Esophagus (tissue), 2 donors: ENCODE measurements around the gene ASB9. TPM values are rescaled to one million over a fixed set of nuclear protein-coding genes. Genes with fewer than 3 reads are reported as not detected.

Experiments used
- H3K27ac ChIP-seq, 2 donors: one replicate each; pipeline ENCODE4 v1.5.1; 2013; ENCODE audit warnings: low read depth in 2 of 2, mild to moderate bottlenecking in 2 of 2, inconsistent platforms in 1 of 2, low read length in 1 of 2, moderate library complexity in 1 of 2
- H3K27me3 ChIP-seq, 2 donors: one replicate each; pipeline ENCODE4 v1.6.1; 2013; ENCODE audit warnings: low read length in 2 of 2, control low read depth in 1 of 2, mild to moderate bottlenecking in 1 of 2; ENCODE audit not compliant: insufficient read depth in 2 of 2, control insufficient read depth in 1 of 2
- H3K36me3 ChIP-seq, 2 donors: one replicate each; pipeline ENCODE4 v1.6.1; 2013; ENCODE audit warnings: low read length in 1 of 2; ENCODE audit not compliant: control insufficient read depth in 2 of 2, insufficient read depth in 2 of 2
- H3K4me1 ChIP-seq, 2 donors: one replicate each; pipeline ENCODE4 v1.6.1; 2013; ENCODE audit warnings: low read length in 1 of 2; ENCODE audit not compliant: control insufficient read depth in 2 of 2, insufficient read depth in 2 of 2
- H3K4me3 ChIP-seq, 2 donors: one replicate each; pipeline ENCODE4 v1.5.1; 2013; ENCODE audit warnings: low read length in 2 of 2, mild to moderate bottlenecking in 2 of 2, low read depth in 1 of 2, moderate library complexity in 1 of 2
- H3K9me3 ChIP-seq, 2 donors: one replicate each; pipeline ENCODE4 v1.6.1; 2013; ENCODE audit warnings: mild to moderate bottlenecking in 2 of 2, low read depth in 1 of 2, low read length in 1 of 2, moderate library complexity in 1 of 2; ENCODE audit not compliant: control insufficient read depth in 2 of 2, insufficient read depth in 1 of 2
- WGBS, 2 donors: extraction: QIAGEN DNeasy Blood & Tissue Kit; methylation state at CpG; one replicate each; pipeline ENCODE4 v1.1.7; 2013; 5-methylcytosine and 5-hydroxymethylcytosine counted together
- polyA plus RNA-seq, 2 donors: library from polyadenylated mRNA; stranded (reverse); fragments of 200-250 nt; gene quantifications; one replicate each; pipeline ENCODE4 v1.2.3, GENCODE V29; 2013
- donor health status: healthy with polysubstance abuse.
- donor health status: Bipolar disorder and iron deficiency.

The ASB9 gene
- polyA plus RNA-seq, 2 donors = 0.65 to 0.88 TPM

DNA sequence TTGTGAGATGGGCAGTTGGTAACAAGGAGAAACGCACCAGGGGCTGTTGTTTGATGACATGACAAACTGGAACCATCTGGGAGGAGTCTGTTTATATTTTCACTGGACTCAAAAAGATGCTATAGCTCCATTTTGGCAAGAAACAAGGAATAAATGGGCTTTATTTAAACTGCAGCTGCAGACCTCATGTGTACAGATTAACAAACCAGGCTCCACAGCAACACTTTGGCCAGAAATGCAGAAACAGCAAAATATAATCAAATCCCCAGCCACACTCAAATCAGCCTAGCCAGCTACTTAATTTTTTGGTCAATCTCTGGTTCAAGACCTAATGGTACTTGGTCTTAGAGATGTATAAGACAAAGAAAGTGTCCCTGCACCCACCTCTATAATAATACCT is 52.7 kb downstream of the ASB9 start:
- Histone ChIP-seq H3K36me3 (no peaks in the 10 kb centered on the region), H3K27ac (no peak overlapping the region), H3K4me1 (no peaks in the 10 kb centered on the region), H3K9me3 (no peaks in the 10 kb centered on the region), H3K27me3 (no peaks in the 10 kb centered on the region), H3K4me3 (no peak overlapping the region)
- 42 to 47% methylated on average over 1 of the region's 1 CpG for WGBS, 2 donors

DNA sequence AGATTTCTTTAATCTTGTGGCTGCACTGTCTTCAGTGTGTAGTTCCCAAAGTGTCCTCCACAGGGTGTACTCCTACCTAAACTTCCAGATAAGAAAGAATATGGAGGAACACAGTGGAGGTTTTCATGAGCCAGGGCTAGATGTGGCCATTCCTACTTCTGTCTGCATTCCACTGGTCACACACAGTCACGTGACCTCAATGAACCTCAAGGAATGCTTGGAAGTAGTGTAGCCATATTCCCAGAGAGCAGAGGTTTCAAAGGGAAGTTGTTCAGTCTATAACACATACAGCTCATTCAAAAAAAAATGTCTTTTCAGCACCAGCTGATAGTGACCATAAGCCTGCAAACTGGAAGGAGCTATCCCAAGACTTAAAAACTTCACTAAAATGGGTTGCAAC is 53.6 kb downstream of the ASB9 start:
- Histone ChIP-seq H3K4me1 (no peaks in the 10 kb centered on the region), H3K4me3 (no peak overlapping the region), H3K27me3 (no peaks in the 10 kb centered on the region), H3K36me3 (no peaks in the 10 kb centered on the region), H3K27ac (no peak overlapping the region), H3K9me3 (no peaks in the 10 kb centered on the region)
- 63 to 89% methylated on average over 1 of the region's 1 CpG for WGBS, 2 donors

DNA sequence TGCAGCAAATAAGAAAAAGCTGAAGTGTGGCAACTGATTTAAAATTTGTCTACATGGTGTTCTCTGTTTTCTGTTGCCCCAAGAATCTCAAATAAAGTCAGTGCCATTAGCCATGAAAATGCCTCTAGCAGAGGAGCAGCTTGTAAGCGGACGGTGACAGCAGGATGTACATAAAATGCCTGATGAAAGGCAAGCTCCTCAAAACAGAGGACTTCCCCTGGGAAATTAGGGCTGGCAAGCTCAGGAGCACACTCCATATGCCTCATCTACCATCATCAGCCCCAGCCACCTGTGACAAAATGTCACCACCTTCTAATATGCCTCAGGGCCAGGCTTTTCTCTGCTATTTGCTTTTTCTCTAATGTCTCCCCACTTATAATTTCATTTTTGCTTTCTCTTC is 54.5 kb downstream of the ASB9 start:
- H3K27ac ChIP-seq = no peak overlapping the region

DNA sequence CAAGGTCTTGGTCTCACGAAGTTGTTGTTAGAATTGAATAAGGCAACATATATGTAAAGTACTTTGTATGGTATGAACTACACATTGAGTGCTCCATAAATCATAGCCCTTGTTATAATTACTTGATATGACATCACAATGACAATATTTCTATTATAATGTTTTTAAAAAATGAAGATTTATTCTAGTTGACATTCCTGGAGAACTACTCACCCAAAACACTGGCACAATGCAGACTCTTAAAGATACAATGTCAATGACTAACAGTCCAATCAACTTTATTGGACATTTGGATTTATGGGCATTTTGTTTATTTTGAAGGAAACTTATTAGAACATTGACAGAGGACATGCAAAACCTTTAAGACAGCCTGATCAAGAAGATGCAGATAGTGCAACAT is 55.3 kb downstream of the ASB9 start:
- WGBS, 2 donors = 60 to 67% methylated on average over 1 of the region's 1 CpG
- Histone ChIP-seq H3K9me3 (no peaks in the 10 kb centered on the region), H3K4me1 (no peaks in the 10 kb centered on the region), H3K27ac (no peak overlapping the region), H3K36me3 (no peaks in the 10 kb centered on the region), H3K4me3 (no peak overlapping the region), H3K27me3 (no peaks in the 10 kb centered on the region)

More for the DNA sequence above, 54.5 kb downstream of the ASB9 start:
- no peaks in the 10 kb centered on the region for H3K9me3 ChIP-seq
- H3K4me1 ChIP-seq = no peaks in the 10 kb centered on the region
- 80 to 94% methylated on average over 2 of the region's 2 CpGs for WGBS, 2 donors
- no peak overlapping the region for H3K4me3 ChIP-seq
- H3K27me3 ChIP-seq = no peaks in the 10 kb centered on the region
- H3K36me3 ChIP-seq = no peaks in the 10 kb centered on the region

DNA sequence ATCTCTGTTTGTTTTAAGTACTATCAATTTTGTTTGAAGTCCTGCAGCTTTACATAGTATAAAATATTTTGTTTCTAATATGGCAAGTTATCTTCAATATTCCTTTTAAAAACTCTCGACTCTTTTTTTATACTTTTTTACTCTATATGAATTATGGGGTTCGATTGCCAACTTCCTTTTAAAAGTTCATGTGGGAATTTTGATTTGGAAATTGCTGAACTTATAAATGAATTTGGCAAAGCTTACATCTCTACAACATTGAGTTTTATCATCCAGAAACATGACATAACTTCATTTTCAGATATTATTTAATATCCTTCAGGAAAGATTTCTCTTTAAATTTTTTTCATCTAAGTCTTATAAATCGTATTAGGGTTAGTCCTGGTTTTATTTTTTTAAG is 60.8 kb downstream of the ASB9 start:
- H3K9me3 ChIP-seq = no peaks in the 10 kb centered on the region
- no peaks in the 10 kb centered on the region for H3K27me3 ChIP-seq
- H3K36me3 ChIP-seq = no peaks in the 10 kb centered on the region
- H3K4me1 ChIP-seq = no peaks in the 10 kb centered on the region
- WGBS, 2 donors = 78 to 81% methylated on average over 3 of the region's 3 CpGs
- H3K27ac ChIP-seq = no peak overlapping the region
- no peak overlapping the region for H3K4me3 ChIP-seq

DNA sequence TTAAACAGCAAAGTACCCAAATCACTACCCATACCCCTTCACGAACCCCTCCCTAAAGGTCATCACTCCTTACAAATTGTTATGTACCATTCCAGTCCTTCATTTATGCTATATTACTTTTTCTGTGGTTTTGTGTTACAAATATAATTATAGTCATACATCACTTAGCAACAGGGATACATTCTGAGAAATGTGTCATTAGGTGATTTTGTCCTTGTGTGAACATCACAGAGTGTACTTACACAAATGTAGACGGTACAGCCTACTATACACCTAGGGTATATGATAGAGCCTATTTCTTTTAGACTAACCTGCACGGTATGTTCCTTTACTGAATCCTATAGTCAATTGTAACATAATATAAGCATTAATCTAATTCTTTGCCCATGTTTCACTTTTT is 61.9 kb downstream of the ASB9 start:
- Histone ChIP-seq H3K36me3 (no peaks in the 10 kb centered on the region), H3K4me3 (no peak overlapping the region), H3K9me3 (no peaks in the 10 kb centered on the region), H3K27ac (no peak overlapping the region), H3K27me3 (no peaks in the 10 kb centered on the region), H3K4me1 (no peaks in the 10 kb centered on the region)
- WGBS, 2 donors = 76 to 79% methylated on average over 3 of the region's 3 CpGs

DNA sequence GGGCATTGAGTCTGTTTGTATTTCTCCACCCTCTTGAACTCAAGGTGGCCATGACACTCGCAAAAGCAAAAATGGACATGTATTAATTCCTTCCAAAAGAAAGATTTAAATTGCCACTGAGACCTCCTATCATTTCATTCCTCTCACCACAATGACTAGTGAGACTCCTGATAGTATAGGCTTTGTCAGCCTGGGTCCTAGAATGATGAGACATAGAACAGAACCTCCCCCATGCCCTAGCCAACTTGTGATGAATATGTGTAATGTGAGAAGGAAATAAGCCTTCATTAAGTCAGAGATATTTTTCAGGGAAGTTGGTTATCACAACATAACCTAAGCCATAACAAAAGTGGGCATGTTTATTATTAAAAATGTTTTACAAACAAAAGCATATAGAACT is 62.5 kb downstream of the ASB9 start:
- no peaks in the 10 kb centered on the region for H3K36me3 ChIP-seq
- no peak overlapping the region for H3K4me3 ChIP-seq
- H3K27me3 ChIP-seq = no peaks in the 10 kb centered on the region
- no peak overlapping the region for H3K27ac ChIP-seq
- H3K9me3 ChIP-seq = no peaks in the 10 kb centered on the region
- no peaks in the 10 kb centered on the region for H3K4me1 ChIP-seq
- 53 to 69% methylated on average over 1 of the region's 1 CpG for WGBS, 2 donors

DNA sequence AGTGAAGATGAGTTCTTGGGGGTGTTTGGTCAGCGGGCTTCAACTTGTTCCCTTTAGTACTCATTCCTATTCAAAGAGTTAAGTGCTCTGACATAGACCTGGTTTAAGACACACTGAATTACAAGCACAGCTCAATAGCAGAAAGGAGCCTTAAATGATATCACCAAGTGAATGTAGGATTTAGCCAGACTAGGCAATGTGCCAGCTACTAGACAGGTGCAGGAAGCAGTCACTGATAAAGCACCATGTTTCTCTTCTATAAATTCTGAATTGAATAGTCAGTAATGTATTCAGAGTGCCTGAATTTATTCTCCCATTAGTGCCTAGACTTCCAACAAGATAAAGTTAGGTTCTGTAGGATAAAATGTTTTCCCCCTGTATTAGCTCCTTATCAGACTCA is 63.6 kb downstream of the ASB9 start:
- H3K4me1 ChIP-seq = no peaks in the 10 kb centered on the region
- H3K27me3 ChIP-seq = no peaks in the 10 kb centered on the region
- H3K27ac ChIP-seq = no peak overlapping the region
- H3K9me3 ChIP-seq = no peaks in the 10 kb centered on the region
- no peaks in the 10 kb centered on the region for H3K36me3 ChIP-seq
- 68 to 88% methylated on average over 1 of the region's 1 CpG for WGBS, 2 donors
- H3K4me3 ChIP-seq = no peak overlapping the region

DNA sequence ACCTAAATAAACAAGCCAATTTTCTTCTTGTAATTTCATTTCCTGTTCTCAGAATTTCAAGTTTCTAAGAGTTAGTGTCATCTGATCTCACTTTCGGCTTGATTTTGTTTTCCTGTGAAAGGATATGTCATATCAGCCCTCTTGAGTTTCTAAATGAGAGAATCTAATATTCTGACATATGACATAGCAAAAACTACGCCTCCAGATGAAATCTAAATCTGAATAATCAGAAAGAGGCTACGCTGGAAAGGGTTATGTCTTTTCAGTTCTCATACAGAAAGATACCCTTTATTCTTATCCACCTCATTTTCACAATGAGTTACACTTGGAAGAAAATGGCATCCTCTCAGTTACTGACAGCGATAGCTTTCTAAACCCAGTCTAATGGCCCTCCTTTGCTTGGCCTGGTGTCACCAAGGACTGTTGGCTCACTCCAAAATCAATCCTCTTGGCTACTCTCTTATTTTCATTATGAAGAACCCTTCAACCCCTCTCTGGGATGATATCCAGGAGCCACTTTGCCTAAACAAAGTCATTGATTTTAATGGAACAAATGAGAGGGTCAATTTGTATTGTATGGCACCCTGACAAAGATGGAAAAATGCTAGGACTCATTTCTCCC is 65.6 kb downstream of the ASB9 start:
- Histone ChIP-seq H3K27ac (no peak overlapping the region), H3K9me3 (peaks cover 0 to 1% of the 10 kb centered on the region in 2 donors), H3K4me1 (no peaks in the 10 kb centered on the region), H3K27me3 (no peaks in the 10 kb centered on the region), H3K36me3 (no peaks in the 10 kb centered on the region), H3K4me3 (no peak overlapping the region)
- WGBS, 2 donors = 74 to 78% methylated on average over 4 of the region's 4 CpGs

DNA sequence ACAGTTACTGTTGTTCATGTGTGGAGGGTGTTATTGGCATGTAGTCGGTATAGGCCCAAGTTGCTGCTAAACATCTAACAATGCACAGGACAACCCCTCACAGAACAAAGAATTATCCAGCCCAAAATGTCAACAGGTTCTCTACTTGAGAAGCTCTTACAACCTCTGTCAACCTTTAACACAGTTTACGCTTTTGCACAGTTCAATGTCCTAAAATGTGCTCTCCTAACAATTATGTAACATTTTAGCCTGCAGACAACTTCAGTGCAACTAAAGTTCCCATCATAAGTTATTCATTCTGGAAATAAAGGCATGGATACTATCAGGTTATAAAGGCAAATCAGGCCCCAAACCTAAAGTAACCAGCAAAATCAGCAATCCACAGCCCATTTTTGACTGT is 66.2 kb downstream of the ASB9 start:
- WGBS, 2 donors = 80 to 85% methylated on average over 2 of the region's 2 CpGs
- peaks cover 0 to 2% of the 10 kb centered on the region in 2 donors for H3K9me3 ChIP-seq
- no peaks in the 10 kb centered on the region for H3K27me3 ChIP-seq

More for the DNA sequence above, 66.2 kb downstream of the ASB9 start:
- Histone ChIP-seq H3K36me3 (no peaks in the 10 kb centered on the region), H3K4me1 (no peaks in the 10 kb centered on the region), H3K4me3 (no peak overlapping the region), H3K27ac (no peak overlapping the region)
